ENCODE measurements around the gene GRIK3.

Gene GRIK3

GRCh38 chr1:36981771-36982622 lies 52.3 kb downstream of the GRIK3 start:
- DNase-seq (ENCODE audit: low read depth, low spot score), result no peak

- DNase-seq (ENCODE audit: low read depth, low spot score), result no peak
These were observed 53.2 kb downstream of the GRIK3 start for GRCh38 chr1:36981126-36981525.

- no peak for DNase-seq (ENCODE audit: low read depth, low spot score)
These were observed 56.4 kb downstream of the GRIK3 start for GRCh38 chr1:36977731-36978406.

GRCh38 chr1:36975642-36976041 lies 58.7 kb downstream of the GRIK3 start:
- no peak for DNase-seq (ENCODE audit: low read depth, low spot score)

DNA sequence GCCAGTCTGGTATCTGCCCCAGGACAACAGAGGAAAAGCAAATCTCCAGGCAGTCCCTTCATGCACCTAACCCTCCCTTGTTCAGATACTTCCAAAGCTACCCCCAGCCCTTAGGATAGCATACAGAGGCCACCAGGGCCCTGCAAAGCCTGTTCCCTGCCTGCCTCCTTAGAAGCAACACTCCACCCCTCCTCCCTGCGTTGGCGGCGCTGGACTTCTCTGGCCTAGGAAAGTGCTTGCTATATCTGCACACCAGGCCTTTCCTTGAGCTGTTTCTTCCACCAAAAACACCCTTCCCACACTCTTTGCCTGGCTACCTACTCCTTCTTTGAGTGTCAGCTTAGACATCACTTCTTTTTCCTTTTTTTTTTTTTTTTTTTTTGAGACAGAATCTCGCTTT lies 61.3 kb downstream of the GRIK3 start:
- no peak for DNase-seq (ENCODE audit: low read depth, low spot score)

- DNase-seq (ENCODE audit: low read depth, low spot score), result no peak
These were observed 62.3 kb downstream of the GRIK3 start for GRCh38 chr1:36971852-36972618.

GRCh38 chr1:36968730-36969129 lies 65.6 kb downstream of the GRIK3 start:
- DNase-seq (ENCODE audit: low read depth, low spot score), result no peak

DNA sequence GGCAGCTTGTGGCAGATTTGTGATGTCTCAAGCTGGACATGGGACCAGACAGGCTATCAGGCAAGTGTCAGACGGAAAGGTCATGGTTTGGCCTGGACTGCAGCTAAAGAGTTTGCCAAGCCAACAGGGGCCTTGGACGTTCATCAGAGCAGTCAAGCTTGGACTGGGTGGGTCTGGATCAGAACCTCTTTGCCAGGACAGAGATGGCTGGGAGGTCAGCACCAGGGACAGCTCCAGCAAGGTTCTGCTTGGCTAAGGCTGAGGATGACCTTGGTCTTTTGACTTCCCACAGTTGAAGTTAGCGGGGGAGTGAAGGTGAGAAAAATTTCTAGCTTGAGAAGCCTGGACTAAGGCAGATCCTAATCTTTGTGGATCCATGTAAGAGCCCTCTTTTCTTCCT lies 68.1 kb downstream of the GRIK3 start:
- DNase-seq (ENCODE audit: low read depth, low spot score), result no peak

DNA sequence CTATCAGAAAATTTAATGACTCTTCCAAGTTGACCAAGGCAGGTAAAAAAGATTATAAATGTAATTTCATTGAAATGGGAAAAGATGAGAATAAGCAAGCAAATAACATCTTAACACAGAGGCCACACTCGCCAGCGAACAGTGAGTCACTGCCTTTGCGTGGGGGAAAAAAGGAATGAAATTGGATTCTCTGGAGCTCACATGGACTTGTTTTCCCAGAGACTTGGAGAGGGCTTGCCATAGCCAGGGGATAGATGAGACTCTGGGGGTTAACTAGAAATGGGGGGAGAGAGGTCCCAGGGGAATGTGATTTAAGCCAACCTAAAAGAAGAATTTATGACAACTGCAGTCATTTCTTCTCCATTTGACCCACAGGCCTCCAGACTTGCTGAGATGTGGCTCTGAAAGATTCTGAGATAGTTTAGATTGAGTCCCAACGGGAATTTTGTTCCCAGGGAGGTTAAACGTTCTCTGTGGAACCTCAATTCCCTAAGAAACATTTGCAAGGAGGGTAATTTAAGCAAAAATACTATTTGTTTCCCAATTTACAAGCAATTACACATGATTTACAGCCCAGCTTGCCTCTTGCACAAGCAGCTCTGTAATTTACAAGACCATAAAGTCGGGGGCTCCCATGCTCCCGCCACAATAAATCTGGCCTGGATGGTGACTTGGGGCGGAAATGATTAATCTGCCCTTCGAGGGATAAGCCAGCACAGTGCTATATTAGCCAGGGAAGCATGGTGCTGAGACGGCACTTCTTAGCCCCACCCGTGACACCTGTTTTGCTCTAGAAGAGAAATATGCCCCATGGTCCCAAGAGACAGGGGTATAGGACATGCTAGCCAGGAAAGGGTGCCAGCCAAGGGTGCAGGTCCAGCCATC lies 68.8 kb downstream of the GRIK3 start:
- no peak for DNase-seq (ENCODE audit: low read depth, low spot score)

- DNase-seq (ENCODE audit: low read depth, low spot score), result no peak
These were observed 69.5 kb downstream of the GRIK3 start for GRCh38 chr1:36964830-36965229.

DNA sequence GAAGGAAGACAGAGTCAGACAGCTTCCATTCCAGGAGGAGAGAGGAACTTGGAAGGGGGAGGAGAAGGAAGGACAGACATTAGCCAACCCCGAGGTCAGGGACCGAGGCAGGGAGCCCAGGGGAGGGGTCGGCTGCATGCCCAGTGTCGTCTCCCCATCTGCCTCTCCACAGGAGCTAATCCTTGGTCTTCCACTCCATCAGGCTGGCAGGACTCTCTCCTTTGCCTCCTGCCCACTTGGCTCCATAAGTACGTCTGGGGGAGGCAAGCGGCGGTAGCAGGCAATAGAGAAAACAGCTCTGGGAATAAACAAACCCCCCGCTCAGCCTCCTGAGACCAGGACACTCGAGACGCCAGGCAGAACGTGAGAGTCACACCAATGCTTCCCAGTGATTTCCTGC lies 71.3 kb downstream of the GRIK3 start:
- DNase-seq (ENCODE audit: low read depth, low spot score), result no peak

- DNase-seq (ENCODE audit: low read depth, low spot score), result no peak
These were observed 73.2 kb downstream of the GRIK3 start for GRCh38 chr1:36961062-36961615.

DNA sequence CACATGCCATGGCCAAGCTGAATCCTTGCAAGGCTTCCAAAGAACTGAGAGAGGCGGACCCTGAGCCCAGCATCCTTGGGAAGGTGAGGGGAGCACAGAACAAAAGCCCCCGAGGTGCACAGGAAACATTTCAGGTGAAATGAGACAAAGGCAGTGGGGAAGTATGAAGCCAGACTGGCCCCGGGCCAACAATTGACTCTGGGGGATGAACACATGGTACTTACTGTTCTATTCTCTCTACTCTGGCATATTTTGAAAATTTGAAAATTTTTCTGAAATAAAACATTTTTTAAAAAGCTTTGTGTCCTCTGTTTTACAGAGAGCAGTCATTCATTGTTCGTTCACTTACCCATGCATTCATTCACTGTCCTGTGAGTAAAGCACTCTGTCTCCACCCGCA lies 77.7 kb downstream of the GRIK3 start:
- DNase-seq (ENCODE audit: low read depth, low spot score), result no peak

- DNase-seq (ENCODE audit: low read depth, low spot score), result no peak
These were observed 79.3 kb downstream of the GRIK3 start for GRCh38 chr1:36955016-36955415.

GRCh38 chr1:36953061-36953460 lies 81.3 kb downstream of the GRIK3 start:
- DNase-seq (ENCODE audit: low read depth, low spot score), result no peak

DNA sequence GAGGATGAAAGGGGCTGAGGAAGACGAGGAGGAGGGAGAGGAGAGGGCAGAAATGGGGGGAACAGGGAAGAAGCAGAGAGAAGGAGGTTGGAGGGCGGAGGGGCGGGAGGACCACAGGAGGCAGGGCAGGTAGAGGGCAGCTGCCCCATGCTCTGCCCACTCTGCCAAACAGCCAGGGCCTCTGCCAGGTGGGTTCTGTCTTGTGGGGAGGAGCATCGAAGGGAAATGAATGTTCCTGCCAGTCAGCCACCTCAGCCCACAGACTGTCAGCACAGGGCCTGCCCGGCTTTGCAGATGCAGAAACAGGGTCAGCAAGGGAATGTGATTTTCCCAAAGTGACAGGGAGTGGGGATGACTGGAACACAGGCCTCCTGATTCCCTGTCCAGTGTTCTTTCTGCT lies 82.6 kb downstream of the GRIK3 start:
- DNase-seq (ENCODE audit: low read depth, low spot score), result no peak

- no peak for DNase-seq (ENCODE audit: low read depth, low spot score)
These were observed 83.0 kb downstream of the GRIK3 start for GRCh38 chr1:36951292-36951750.

- DNase-seq (ENCODE audit: low read depth, low spot score), result no peak
These were observed 83.6 kb downstream of the GRIK3 start for GRCh38 chr1:36950604-36951291.

GRCh38 chr1:36948606-36949005 lies 85.7 kb downstream of the GRIK3 start:
- no peak for DNase-seq (ENCODE audit: low read depth, low spot score)

DNA sequence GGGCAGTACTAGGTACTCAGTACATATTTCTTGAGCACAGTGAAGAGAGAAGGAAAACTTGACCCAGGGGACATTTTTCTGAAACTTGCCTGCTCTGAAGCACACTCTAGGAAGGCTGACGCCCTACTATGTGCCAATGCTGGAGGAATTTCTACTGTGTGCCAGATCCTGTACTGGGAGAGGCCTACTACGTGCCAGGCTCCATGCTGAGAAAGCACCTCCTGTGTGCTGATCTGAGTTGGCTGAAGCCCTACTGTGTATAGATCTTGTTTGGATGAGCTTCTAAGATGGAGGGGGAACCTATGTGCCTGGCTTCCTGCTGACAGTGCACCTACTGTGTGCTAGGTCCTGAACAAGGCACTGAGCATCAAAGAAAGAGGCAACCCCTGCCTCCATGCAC lies 86.2 kb downstream of the GRIK3 start:
- no peak for DNase-seq (ENCODE audit: low read depth, low spot score)

Data from smooth muscle cell of the brain vasculature (primary cell).